ENCODE data around the gene AKR1B15. TPM values are rescaled to one million over a fixed set of nuclear protein-coding genes. Genes with fewer than 3 reads are reported as not detected.
A peak's percentile ranks its signal among the peaks of the same experiment; 100 is the strongest.

The AKR1B15 gene
- polyA plus RNA-seq, 1 of the 3 experiments (the other 2 are of a cell fraction): not detected

DNA sequence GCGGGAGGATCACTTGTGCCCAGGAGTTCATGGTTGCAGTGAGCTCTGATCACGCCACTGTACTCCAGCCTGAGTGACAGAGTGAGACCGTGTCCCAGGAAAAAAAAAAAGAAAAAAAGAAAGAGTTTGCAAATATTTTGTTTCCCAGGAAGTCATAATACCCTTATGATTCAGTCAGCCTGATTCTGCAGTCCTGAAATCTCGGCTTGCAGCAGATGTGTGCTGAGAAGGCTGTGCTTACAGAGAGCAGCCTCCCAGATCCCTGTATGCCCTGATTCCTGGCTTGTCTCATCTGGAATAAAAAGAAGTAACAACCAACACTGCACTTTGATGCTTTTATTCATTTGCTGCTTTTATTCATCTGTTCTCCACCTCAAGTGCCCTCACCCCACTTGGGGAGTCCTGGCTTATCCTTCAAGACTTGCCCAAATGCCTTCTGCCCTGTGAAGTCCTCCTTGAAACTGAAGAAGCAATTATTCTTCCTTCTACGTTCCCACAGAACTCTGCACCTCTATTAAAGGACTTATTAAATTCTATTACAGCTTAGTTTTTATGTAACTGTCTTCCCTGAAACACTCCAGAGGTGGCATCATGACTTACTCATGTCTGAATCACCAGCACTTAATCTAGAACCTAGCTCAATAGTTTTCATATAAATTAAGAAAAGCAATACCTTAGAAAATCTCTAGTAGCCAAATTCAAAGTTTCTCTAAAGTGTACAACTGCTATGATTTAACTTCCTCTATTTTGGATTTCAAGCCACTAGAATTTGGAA, 70.0 kb downstream of the AKR1B15 start:
- POLR2A ChIA-PET: no interaction called here

DNA sequence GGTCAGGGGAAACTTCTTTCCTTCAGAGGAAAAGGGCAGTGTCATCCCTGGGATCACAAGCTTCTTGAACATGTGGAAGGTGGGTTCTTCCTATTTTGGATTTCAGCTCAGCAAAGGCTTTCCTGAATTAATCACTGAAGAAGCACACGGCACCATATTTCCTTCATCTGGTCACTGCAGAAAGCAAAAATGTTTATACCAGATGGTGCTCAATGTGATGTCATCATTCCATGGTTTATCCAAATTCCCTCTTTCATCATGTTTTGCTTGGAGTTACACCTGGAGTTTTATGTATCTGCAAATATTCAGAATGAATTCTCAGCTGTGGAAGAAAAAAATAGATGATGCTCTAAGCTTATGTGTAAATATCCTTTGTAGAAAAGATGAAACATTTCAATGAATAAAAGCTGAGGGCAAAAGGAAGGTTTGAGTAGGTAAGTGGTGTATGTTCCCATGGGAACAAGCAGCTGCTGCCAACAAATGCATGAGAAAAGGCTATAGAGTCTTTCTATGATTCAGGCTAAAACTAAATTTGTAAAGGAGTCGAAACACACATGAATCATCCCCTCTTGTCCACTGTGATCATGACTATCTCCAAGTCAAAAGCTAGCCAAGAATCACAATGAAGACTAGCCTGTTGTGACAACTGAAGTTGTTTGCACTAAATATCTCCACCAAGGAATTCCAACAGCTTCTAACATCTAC, 70.9 kb downstream of the AKR1B15 start:
- Histone ChIP-seq H4K20me1 (ENCODE audit: insufficient read depth) (no peaks in the 10 kb centered on the region), H2AFZ (ENCODE audit: low read depth) (no peak overlapping the region), H3K4me3 (ENCODE audit: low read depth in 2 of 2, low read length in 1 of 2) (no peak overlapping the region), H3K79me2 (ENCODE audit: insufficient read depth) (no peaks in the 10 kb centered on the region), H3F3A (replicated peaks; ENCODE audit: insufficient read depth) (peaks cover 36% of the 10 kb centered on the region), H3K4me2 (peak overlapping the region; percentile 59), H3K9ac (peak overlapping the region; percentile 72), H3K27ac (ENCODE audit: low read depth in 2 of 2, low read length in 1 of 2) (peak overlapping the region in 1 of 2 experiments; percentile 99; a peak in 2 of 4 replicates), H3K9me2 (no peaks in the 10 kb centered on the region), H3K4me1 (ENCODE audit: control insufficient read depth in 1 of 2, insufficient read depth in 2 of 2, low read depth in 1 of 2, low read length in 1 of 2) (peaks cover 0 to 27% of the 10 kb centered on the region in 2 experiments; a peak in 1 of 4 replicates), H3K9me3 (no peaks in the 10 kb centered on the region), H3K27me3 (ENCODE audit: insufficient read depth) (no peaks in the 10 kb centered on the region), H3K36me3 (replicated peaks in 1 of 2; ENCODE audit: control insufficient read depth in 1 of 2, insufficient read depth in 2 of 2, low read length in 1 of 2) (no peaks in the 10 kb centered on the region)
- CTCF ChIA-PET: interaction anchor here (0.9 to 5.8 kb wide), 7 partner anchors 9 to 324 kb away, joined by 4 to 43 read pairs (median 10); no protein-coding TSS in a partner anchor
- no peak for DNase-seq
- POLR2A ChIA-PET: interaction anchor here (1.5 kb wide), 1 partner anchor 26 kb away, joined by 4 read pairs; the partner anchor contains the start of gene BPGM
- WGBS (ENCODE audit: low lambda C conversion rate): 7% methylated on average over 2 of the region's 2 CpGs
- no peak for TF ChIP-seq RAD21 (IDR thresholded peaks at IDR 0.05; ENCODE audit: low read length)
- TF ChIP-seq POLR2AphosphoS5 (IDR thresholded peaks at IDR 0.05; ENCODE audit: low read depth, low read length): no peak; the same call in 1 of the 2 replicates
- no peak for TF ChIP-seq SMC3 (IDR thresholded peaks at IDR 0.05; ENCODE audit: low read depth, low read length)
- TF ChIP-seq ZBTB33 (IDR thresholded peaks at IDR 0.05; ENCODE audit: borderline replicate concordance, low read depth): no peak
- TF ChIP-seq FOXJ3 (CRISPR knock-in tag; IDR thresholded peaks at IDR 0.05): no peak
- no peak for TF ChIP-seq FOXM1 (IDR thresholded peaks at IDR 0.05; ENCODE audit: low read depth)
- no peak for TF ChIP-seq MAX (IDR thresholded peaks at IDR 0.05; ENCODE audit: low read depth)
- no peak for TF ChIP-seq ELF1 (IDR thresholded peaks at IDR 0.05)
- TF ChIP-seq USF2 (IDR thresholded peaks at IDR 0.05; ENCODE audit: borderline replicate concordance, low read depth, low read length): no peak

More for the DNA sequence above, 70.0 kb downstream of the AKR1B15 start:
- H3K9me3 ChIP-seq: no peaks in the 10 kb centered on the region
- DNase-seq: no peak
- 0 out of 4 replicates have a peak overlapping the region, but pooled peaks of 1 of the 2 experiments have one; percentile 0 for H3K4me3 ChIP-seq (ENCODE audit: low read depth in 2 of 2, low read length in 1 of 2)
- no peaks in the 10 kb centered on the region for H3K9me2 ChIP-seq
- peak overlapping the region; percentile 59 for H3K4me2 ChIP-seq
- 29% methylated on average over 5 of the region's 5 CpGs for WGBS (ENCODE audit: low lambda C conversion rate)
- peaks cover 44% of the 10 kb centered on the region for H3F3A ChIP-seq (replicated peaks; ENCODE audit: insufficient read depth)
- H3K27me3 ChIP-seq (ENCODE audit: insufficient read depth): no peaks in the 10 kb centered on the region
- no peaks in the 10 kb centered on the region for H3K79me2 ChIP-seq (ENCODE audit: insufficient read depth)
- H3K27ac ChIP-seq (ENCODE audit: low read depth in 2 of 2, low read length in 1 of 2): peak overlapping the region in 1 of 2 experiments; percentile 99; a peak in 2 of 4 replicates
- no peaks in the 10 kb centered on the region for H3K36me3 ChIP-seq (replicated peaks in 1 of 2; ENCODE audit: control insufficient read depth in 1 of 2, insufficient read depth in 2 of 2, low read length in 1 of 2)
- H2AFZ ChIP-seq (ENCODE audit: low read depth): no peak overlapping the region
- CTCF ChIA-PET: interaction anchor here (0.9 to 5.8 kb wide), 6 partner anchors 10 to 325 kb away, joined by 3 to 43 read pairs (median 15); no protein-coding TSS in a partner anchor
- no peak for TF ChIP-seq FOXM1 (IDR thresholded peaks at IDR 0.05; ENCODE audit: low read depth)
- TF ChIP-seq NFIC (IDR thresholded peaks at IDR 0.05; ENCODE audit: borderline replicate concordance): peak; percentile 22; the same call in 1 of the 2 replicates
- no peak for TF ChIP-seq GABPA (IDR thresholded peaks at IDR 0.05; ENCODE audit: low read depth)
- TF ChIP-seq POLR2AphosphoS5 (IDR thresholded peaks at IDR 0.05; ENCODE audit: low read depth, low read length): peak; percentile 38; the same call in 1 of the 2 replicates
- TF ChIP-seq SMC3 (IDR thresholded peaks at IDR 0.05; ENCODE audit: low read depth, low read length): no peak
- TF ChIP-seq MAX (IDR thresholded peaks at IDR 0.05; ENCODE audit: low read depth): no peak
- peak in 1 of 2 experiments; percentile 66; a peak in 2 of 4 replicates for TF ChIP-seq EP300 (IDR thresholded peaks at IDR 0.05; ENCODE audit: borderline replicate concordance in 1 of 2, low read depth in 1 of 2, low read length in 1 of 2)
- peak; percentile 76 for TF ChIP-seq PBX3 (IDR thresholded peaks at IDR 0.05)
- no peak for TF ChIP-seq YY1 (IDR thresholded peaks at IDR 0.05; ENCODE audit: low read depth)
- peak; percentile 85 for TF ChIP-seq FOSL2 (IDR thresholded peaks at IDR 0.05; ENCODE audit: borderline replicate concordance, low read depth)
- TF ChIP-seq EZH2phosphoT487 (IDR thresholded peaks at IDR 0.05; ENCODE audit: borderline replicate concordance, low read depth): no peak
- no peak for TF ChIP-seq GATA2 (CRISPR knock-in tag; IDR thresholded peaks at IDR 0.05)
- TF ChIP-seq TCF12 (IDR thresholded peaks at IDR 0.05): peak; percentile 88
- TF ChIP-seq, protein P1, sequence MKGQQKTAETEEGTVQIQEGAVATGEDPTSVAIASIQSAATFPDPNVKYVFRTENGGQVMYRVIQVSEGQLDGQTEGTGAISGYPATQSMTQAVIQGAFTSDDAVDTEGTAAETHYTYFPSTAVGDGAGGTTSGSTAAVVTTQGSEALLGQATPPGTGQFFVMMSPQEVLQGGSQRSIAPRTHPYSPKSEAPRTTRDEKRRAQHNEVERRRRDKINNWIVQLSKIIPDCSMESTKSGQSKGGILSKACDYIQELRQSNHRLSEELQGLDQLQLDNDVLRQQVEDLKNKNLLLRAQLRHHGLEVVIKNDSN (IDR thresholded peaks at IDR 0.05; ENCODE audit: borderline replicate concordance, low read depth): no peak
- peak; percentile 71 for TF ChIP-seq JUND (IDR thresholded peaks at IDR 0.05)
- peaks cover 0 to 30% of the 10 kb centered on the region in 2 experiments; a peak in 1 of 4 replicates for H3K4me1 ChIP-seq (ENCODE audit: control insufficient read depth in 1 of 2, insufficient read depth in 2 of 2, low read depth in 1 of 2, low read length in 1 of 2)
- H4K20me1 ChIP-seq (ENCODE audit: insufficient read depth): no peaks in the 10 kb centered on the region
- H3K9ac ChIP-seq: peak overlapping the region; percentile 72

Measured in SK-N-SH (cell line).